ENCODE results near the gene DCC.

The DCC gene

GRCh38 chr18:52812834-52813233 lies 472.8 kb downstream of the DCC start:
- DNase-seq (ENCODE audit: low read depth in 2 of 2): no peak

DNA sequence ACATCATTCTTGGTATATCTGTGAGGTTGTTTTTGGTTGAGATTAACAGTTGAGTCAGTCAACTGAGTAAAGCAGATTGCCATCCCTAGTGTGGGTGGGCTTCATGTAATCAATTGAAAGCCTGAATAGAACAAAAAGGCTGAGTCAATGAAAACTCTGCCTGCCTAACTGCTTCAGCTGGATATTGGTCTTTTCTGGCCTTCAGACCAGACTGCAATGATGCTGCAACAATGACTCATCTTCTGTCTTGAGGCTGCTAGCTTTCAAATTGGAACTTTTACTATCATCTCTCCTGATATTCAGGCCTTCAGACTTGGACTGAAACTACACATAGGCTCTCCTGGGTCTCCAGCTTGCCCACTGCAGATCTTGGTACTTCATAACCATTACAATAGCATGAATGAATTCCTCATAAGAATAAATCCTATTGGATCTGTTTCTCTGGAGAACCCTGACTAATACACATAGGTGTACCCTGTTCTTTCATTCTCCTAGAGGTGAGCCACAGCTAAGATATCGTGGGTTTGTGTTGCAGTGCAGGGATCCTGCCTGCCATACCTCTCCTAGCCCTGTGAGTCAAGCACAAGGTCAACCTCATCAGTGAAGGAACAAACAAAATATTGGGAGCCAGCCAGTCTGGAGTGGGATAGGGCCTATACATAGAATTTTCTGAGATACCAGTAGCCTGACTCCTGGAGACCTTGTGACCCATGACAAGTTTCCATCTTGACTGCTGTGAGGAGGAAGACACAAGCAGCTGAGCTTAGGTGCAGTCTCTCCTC lies 473.8 kb downstream of the DCC start:
- no peak for DNase-seq (ENCODE audit: low read depth in 2 of 2)

GRCh38 chr18:52815651-52816050 lies 475.7 kb downstream of the DCC start:
- DNase-seq (ENCODE audit: low read depth in 2 of 2): no peak

- DNase-seq (ENCODE audit: low read depth in 2 of 2): no peak
Observed at GRCh38 chr18:52816121-52816520, 476.1 kb downstream of the DCC start.

DNA sequence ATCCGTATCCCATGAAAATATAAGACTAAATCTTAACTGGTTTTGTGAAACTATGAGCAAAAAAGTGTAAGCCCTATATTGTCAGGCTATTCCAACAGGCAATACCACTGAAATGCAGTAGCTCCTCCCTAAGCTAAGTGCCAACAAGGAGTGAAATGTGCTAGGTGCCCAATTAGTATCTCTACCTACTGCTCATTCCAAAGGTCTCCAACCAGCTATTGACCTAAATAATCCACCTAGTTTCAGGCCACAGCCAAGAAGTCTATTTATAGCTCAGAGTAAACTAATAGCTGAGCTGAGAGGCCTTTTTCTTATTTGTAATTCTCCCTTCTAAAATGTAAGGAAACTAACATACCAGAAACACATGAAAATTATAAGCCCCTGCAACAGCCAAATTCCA lies 482.2 kb downstream of the DCC start:
- DNase-seq (ENCODE audit: low read depth in 2 of 2): no peak

- no peak for DNase-seq (ENCODE audit: low read depth in 2 of 2)
Observed at GRCh38 chr18:52824126-52824525, 484.1 kb downstream of the DCC start.

GRCh38 chr18:52826994-52827393 lies 487.0 kb downstream of the DCC start:
- no peak for DNase-seq (ENCODE audit: low read depth in 2 of 2)

DNA sequence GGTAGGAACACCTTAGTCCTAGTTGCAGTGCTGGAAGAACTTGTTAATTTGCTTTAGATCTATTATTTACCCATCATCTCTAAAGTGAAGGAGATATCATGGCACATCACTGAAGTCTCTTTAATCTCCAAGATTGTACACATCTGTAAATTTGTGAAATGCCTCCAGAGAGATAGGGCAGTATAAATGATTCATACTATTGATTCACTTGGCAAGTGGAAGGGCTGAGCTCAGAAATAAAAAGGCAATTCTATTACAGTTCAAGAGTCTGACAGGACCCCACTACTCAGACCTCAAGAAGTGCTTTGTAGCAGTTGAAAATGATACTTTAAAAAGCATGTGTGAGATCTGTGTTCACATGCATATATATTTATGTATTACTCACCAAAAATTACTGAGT lies 489.3 kb downstream of the DCC start:
- DNase-seq (ENCODE audit: low read depth in 2 of 2): no peak

- no peak for DNase-seq (ENCODE audit: low read depth in 2 of 2)
Observed at GRCh38 chr18:52829876-52830405, 489.9 kb downstream of the DCC start.

GRCh38 chr18:52844323-52844722 lies 504.3 kb downstream of the DCC start:
- no peak for DNase-seq (ENCODE audit: low read depth in 2 of 2)

- no peak for DNase-seq (ENCODE audit: low read depth in 2 of 2)
Observed at GRCh38 chr18:52845036-52845435, 505.0 kb downstream of the DCC start.

DNA sequence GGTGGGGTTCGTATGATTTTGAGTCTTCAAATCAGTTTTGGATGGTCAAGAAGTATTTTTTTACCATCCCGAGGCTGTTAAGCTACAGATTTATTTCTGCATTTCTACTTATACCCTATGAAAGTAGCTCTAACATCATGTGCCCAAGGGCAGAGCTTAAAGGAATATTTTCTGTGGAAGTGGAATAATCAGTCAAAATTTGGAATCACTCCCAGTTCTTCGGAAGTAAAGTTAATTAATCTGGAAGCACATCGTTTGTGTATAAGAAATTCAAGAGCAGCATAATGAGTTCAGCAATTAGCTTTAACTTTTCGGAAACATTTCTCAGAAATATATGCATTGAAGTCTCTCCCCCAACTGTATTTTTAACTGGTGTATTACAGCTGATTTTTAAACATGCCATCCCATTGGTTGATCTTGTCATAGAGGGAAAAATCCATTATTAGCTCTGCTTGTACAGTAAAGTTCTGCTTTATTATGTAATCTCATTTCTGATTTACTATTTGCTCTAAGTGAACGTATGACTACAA lies 510.1 kb downstream of the DCC start:
- no peak for DNase-seq (ENCODE audit: low read depth in 2 of 2)

DNA sequence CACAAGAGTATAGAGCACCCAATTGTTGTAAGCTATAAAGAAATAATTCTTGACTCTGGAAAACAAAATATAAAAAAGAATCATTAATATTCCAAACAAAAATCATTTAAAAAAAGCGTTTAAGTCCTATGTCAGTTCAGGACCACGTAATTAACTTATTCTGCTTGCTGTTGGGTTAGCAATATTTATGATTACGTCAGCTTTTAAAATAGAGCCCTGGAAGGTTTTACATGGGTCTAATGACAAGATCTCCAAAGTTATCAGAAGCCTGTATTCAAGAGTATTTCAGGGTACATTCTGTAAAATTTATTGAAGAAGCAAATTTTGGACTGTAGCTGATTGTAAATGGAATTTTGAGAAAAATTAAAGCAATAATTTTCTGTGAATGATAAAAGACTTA lies 521.6 kb downstream of the DCC start:
- no peak for DNase-seq (ENCODE audit: low read depth in 2 of 2)

- no peak for DNase-seq (ENCODE audit: low read depth in 2 of 2)
Observed at GRCh38 chr18:52869349-52869923, 529.4 kb downstream of the DCC start.

DNA sequence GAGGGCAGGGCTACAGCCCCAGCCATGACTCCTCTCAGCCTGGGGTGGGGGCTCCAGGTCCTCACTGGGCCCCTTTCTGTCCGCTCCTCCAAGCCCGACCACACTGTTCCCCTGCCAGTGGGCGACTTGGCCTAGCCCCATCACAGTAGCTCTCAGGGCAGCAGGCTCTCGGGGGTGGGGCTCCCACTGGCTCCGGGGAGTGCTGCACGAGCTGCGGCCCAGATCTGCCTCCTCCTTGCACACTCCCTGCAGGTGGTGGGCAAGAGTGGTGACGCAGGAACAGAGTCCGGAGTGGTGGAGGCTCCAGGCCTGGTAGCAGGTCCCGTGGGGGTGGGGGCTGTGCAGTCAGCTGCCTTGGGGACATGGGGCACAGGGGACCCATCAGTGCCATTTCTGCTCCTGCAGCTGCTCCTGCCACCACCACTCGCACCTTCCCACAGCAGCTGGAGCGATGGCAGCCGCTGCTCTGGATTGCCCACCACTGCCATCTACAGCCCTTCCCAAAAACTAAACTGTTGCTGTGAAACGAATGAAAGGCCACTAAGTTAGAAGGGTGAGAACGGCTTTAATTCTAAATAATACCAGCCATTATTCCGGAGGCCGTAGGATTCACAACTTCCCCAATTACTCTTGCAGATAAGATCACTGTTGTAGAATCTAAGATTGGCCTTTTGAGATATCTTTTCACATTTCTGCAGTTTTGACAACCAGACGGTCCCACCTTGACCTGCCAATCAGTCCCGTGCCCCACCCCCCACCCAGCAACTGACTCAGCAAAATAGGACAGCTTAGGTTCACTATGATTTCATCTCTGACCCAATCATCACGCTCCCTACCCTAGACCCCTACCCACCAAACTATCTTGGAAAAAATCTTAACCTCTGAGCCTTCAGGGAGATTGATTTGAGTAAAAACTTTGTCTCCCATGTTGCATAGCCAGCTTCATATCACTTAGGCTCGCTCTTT lies 530.2 kb downstream of the DCC start:
- no peak for DNase-seq (ENCODE audit: low read depth in 2 of 2)

GRCh38 chr18:52874774-52875173 lies 534.8 kb downstream of the DCC start:
- no peak for DNase-seq (ENCODE audit: low read depth in 2 of 2)

DNA sequence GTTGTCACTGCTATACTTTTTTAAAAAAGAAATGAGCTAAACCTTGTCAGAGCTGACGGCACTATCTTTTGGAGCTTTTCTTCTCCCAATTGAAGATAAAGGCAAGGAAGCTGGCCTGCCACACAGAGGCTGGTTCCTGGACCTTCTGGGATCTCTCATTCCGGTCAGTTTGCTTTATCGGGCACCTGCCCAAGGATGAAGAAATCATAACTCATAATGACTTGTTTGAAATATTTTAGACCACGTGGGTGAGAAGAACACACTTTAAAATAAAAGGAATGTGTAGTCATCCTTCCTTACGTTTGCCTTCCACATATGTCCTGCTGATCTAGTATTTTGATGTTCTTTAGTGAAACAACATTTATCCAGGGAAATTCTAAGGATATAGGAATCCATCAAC lies 535.7 kb downstream of the DCC start:
- no peak for DNase-seq (ENCODE audit: low read depth in 2 of 2)

DNA sequence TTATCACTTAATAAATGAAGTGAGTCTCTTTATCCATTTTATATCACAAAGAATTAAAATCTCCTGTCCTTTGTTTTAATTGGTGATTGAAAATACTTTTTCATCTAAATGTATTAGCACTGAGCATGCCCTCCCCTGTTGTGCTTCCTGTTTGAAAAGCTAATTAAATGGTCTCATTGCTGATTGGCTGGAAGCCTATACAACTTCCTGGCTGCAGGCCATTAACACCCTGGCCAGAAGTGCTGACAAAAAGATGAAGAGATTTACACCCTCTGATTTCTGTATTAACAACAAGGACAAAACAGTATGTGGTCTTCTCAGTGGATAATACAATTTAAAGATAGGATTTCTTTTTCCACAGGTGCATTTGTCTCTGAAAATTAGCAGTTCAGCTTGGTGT lies 548.0 kb downstream of the DCC start:
- DNase-seq (ENCODE audit: low read depth in 2 of 2): no peak

- no peak for DNase-seq (ENCODE audit: low read depth in 2 of 2)
Observed at GRCh38 chr18:52894801-52895200, 554.8 kb downstream of the DCC start.

- no peak for DNase-seq (ENCODE audit: low read depth in 2 of 2)
Observed at GRCh38 chr18:52897611-52898484, 557.9 kb downstream of the DCC start.

DNA sequence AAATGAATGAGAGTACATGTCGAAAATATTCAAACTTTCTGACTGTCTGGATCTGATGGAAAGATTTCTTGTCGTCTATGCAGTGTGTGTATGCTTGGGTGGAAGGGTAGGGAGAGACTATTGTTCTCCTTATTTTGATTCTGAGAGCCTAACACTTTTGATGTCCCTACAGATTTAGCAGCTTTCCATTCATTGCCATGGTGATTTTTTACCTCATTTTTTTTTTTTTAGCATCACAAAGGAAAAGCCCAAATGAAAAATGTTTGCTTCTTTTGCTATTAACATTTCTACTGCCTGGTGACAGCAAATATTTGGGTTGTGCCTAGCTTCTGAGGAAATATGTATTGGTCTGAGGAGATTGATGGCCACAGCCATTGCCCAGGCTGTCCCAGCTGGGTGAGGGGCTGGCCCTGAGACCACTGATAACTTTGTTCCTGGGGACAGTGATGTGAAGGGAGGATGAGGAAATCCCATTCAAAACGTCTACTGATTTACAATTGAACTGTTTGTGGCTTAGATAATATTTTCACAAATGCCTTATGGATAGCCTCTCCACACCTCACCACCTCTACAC lies 558.6 kb downstream of the DCC start:
- no peak for DNase-seq (ENCODE audit: low read depth in 2 of 2)

All from stimulated activated CD8-positive, alpha-beta memory T cell treated with anti-CD3 and anti-CD28 coated beads, Interleukin-7, amount 100 ng/mL, for 4 hours (primary cell).